Neural cell (in vitro differentiated cells): Measurements from ENCODE around the gene ABHD2. TPM values are rescaled to one million over a fixed set of nuclear protein-coding genes. Genes with fewer than 3 reads are reported as not detected.

ENCODE experiments used
- H2AFZ ChIP-seq: fragments of 200-600, 300-800 bp; sonication (generic), shearing (Covaris generic); 2 replicates; pipeline ENCODE4 v1.6.0; 2014; ENCODE audit warnings: low read depth, mild to moderate bottlenecking, antibody characterized with exemption, low read length, moderate library complexity
- H3F3A ChIP-seq: fragments of 200-600 bp; shearing (Covaris generic); 2 replicates; pipeline ENCODE4 v1.6.1; 2016; ENCODE audit warnings: mild to moderate bottlenecking, moderate library complexity, mixed read lengths, antibody characterized with exemption, low read length; ENCODE audit not compliant: insufficient read depth, poor library complexity, severe bottlenecking
- H3K27ac ChIP-seq: fragments of 200-600, 300-800 bp; sonication (generic), shearing (Covaris generic); 2 replicates; pipeline ENCODE4 v1.5.1; 2014; ENCODE audit warnings: mild to moderate bottlenecking, low read length, moderate library complexity
- H3K27me3 ChIP-seq: fragments of 300-800, 200-600 bp; sonication (generic), shearing (Covaris generic); 2 replicates; pipeline ENCODE4 v1.6.0; 2014; ENCODE audit warnings: mild to moderate bottlenecking, low read depth, low read length, moderate library complexity; ENCODE audit not compliant: insufficient read depth
- H3K36me3 ChIP-seq: fragments of 300-800, 200-600 bp; sonication (generic), shearing (Covaris generic); 2 replicates; pipeline ENCODE4 v1.5.1; 2014; ENCODE audit warnings: mild to moderate bottlenecking, antibody characterized with exemption, low read length, moderate library complexity; ENCODE audit not compliant: insufficient read depth
- H3K4me2 ChIP-seq: fragments of 300-800, 200-600 bp; sonication (generic), shearing (Covaris generic); 2 replicates; pipeline ENCODE4 v1.6.0; 2014; ENCODE audit warnings: mild to moderate bottlenecking, low read length
- H3K4me3 ChIP-seq: fragments of 300-800, 200-600 bp; sonication (generic), shearing (Covaris generic); 2 replicates; pipeline ENCODE4 v1.5.1; 2014; ENCODE audit warnings: mild to moderate bottlenecking, low read length, moderate library complexity
- H3K79me2 ChIP-seq: fragments of 200-600 bp; shearing (Covaris generic); replicated peaks from 2 replicates; pipeline ENCODE4 v1.6.0; 2014; ENCODE audit warnings: mild to moderate bottlenecking, low read length, moderate library complexity; ENCODE audit not compliant: insufficient read depth
- H3K9ac ChIP-seq: fragments of 300-800, 200-600 bp; sonication (generic), shearing (Covaris generic); 2 replicates; pipeline ENCODE4 v1.6.1; 2016; ENCODE audit warnings: mild to moderate bottlenecking, low read length, mixed read lengths
- H3K9me2 ChIP-seq: fragments of 200-600 bp; shearing (Covaris generic); 2 replicates; pipeline ENCODE4 v1.6.1; 2016; ENCODE audit warnings: mild to moderate bottlenecking, low read length, mixed read lengths; ENCODE audit not compliant: insufficient read depth
- H3K9me3 ChIP-seq: fragments of 200-600, 300-800 bp; sonication (generic), shearing (Covaris generic); 2 replicates; pipeline ENCODE4 v1.6.1; 2016; ENCODE audit warnings: mild to moderate bottlenecking, mixed run types, low read length, moderate library complexity, mixed read lengths
- H4K20me1 ChIP-seq: fragments of 200-600 bp; shearing (Covaris generic); 2 replicates; pipeline ENCODE4 v1.6.1; 2016; ENCODE audit warnings: mild to moderate bottlenecking, mixed run types; ENCODE audit not compliant: insufficient read depth
- CTCF ChIP-seq: fragments of 450-650 bp; IDR thresholded peaks from 2 replicates; pipeline ENCODE4 v1.5.1; 2014; ENCODE audit warnings: antibody characterized with exemption, mild to moderate bottlenecking, moderate library complexity; ENCODE audit not compliant: poor library complexity, severe bottlenecking
- EP300 ChIP-seq: fragments of 450-650 bp; conservative IDR thresholded peaks from 2 replicates; pipeline ENCODE4 v1.6.1; 2014; ENCODE audit warnings: antibody characterized with exemption, mild to moderate bottlenecking, moderate library complexity; ENCODE audit not compliant: poor library complexity, severe bottlenecking
- EZH2 ChIP-seq: fragments of 200-600, 300-800 bp; shearing (Covaris generic), sonication (generic); IDR thresholded peaks from 2 replicates; pipeline ENCODE4 v1.6.1; 2014; ENCODE audit warnings: antibody characterized with exemption, low read length, borderline replicate concordance, mild to moderate bottlenecking; ENCODE audit not compliant: insufficient read depth, poor library complexity, severe bottlenecking
- MXI1 ChIP-seq: fragments of 450-650 bp; conservative IDR thresholded peaks from 2 replicates; pipeline ENCODE4 v1.6.1; 2014; ENCODE audit warnings: antibody characterized with exemption, mild to moderate bottlenecking; ENCODE audit not compliant: poor library complexity, severe bottlenecking
- POLR2AphosphoS5 ChIP-seq: IDR thresholded peaks from 2 replicates; pipeline ENCODE4 v1.6.1; 2012
- RAD21 ChIP-seq: fragments of 450-650 bp; conservative IDR thresholded peaks from 2 replicates; pipeline ENCODE4 v1.6.1; 2014; ENCODE audit warnings: antibody characterized with exemption, mild to moderate bottlenecking, moderate library complexity
- REST ChIP-seq: IDR thresholded peaks from 2 replicates; pipeline ENCODE4 v1.6.1; 2012; ENCODE audit warnings: borderline replicate concordance
- SMC3 ChIP-seq: fragments of 450-650 bp; conservative IDR thresholded peaks from 2 replicates; pipeline ENCODE4 v1.6.1; 2014; ENCODE audit warnings: antibody characterized with exemption, mild to moderate bottlenecking, moderate library complexity; ENCODE audit not compliant: poor library complexity
- TAF1 ChIP-seq: IDR thresholded peaks from 2 replicates; pipeline ENCODE4 v1.6.1; 2012; ENCODE audit warnings: low read depth
- polyA plus RNA-seq: library from polyadenylated mRNA; depleted of rRNA; stranded (reverse); fragments of >200 nt; gene quantifications from 2 replicates; pipeline ENCODE4 v1.2.3, GENCODE V29; 2014

ABHD2 gene
- polyA plus RNA-seq, 1 donor from 2014 or later: 19.0 TPM

- TF ChIP-seq POLR2AphosphoS5 (no peak), CTCF (no peak), REST (no peak), RAD21 (no peak), SMC3 (no peak), EP300 (no peak), TAF1 (no peak), EZH2 (no peak), MXI1 (no peak)
- H3K27me3 ChIP-seq: no peaks in the 10 kb centered on the region
- no peak overlapping the region for H3K4me2 ChIP-seq
- H3K4me3 ChIP-seq: no peak overlapping the region
- no peaks in the 10 kb centered on the region for H3K9me2 ChIP-seq
- no peak overlapping the region for H3K27ac ChIP-seq
- no peak overlapping the region for H2AFZ ChIP-seq
- H3K79me2 ChIP-seq: no peaks in the 10 kb centered on the region
- no peaks in the 10 kb centered on the region for H3K9me3 ChIP-seq
- H3K36me3 ChIP-seq: no peaks in the 10 kb centered on the region
- H3F3A ChIP-seq: no peaks in the 10 kb centered on the region
- H3K9ac ChIP-seq: no peak overlapping the region
- no peaks in the 10 kb centered on the region for H4K20me1 ChIP-seq
Observed at GRCh38 chr15:89109238-89109637, 21.0 kb downstream of the ABHD2 start.

- Histone ChIP-seq H3K27me3 (no peaks in the 10 kb centered on the region), H3K9me2 (no peaks in the 10 kb centered on the region), H3K9ac (no peak overlapping the region), H3K4me2 (no peak overlapping the region), H4K20me1 (no peaks in the 10 kb centered on the region), H3K4me3 (no peak overlapping the region), H3K27ac (no peak overlapping the region), H2AFZ (no peak overlapping the region), H3K36me3 (no peaks in the 10 kb centered on the region), H3K9me3 (no peaks in the 10 kb centered on the region), H3F3A (no peaks in the 10 kb centered on the region), H3K79me2 (no peaks in the 10 kb centered on the region)
- TF ChIP-seq RAD21 (no peak), REST (no peak), MXI1 (no peak), EP300 (no peak), EZH2 (no peak), TAF1 (no peak), SMC3 (no peak), POLR2AphosphoS5 (no peak), CTCF (no peak)
Observed at GRCh38 chr15:89110060-89110459, 21.8 kb downstream of the ABHD2 start.
